Measurements from ENCODE around the gene RPL29. TPM values are rescaled to one million over a fixed set of nuclear protein-coding genes. Genes with fewer than 3 reads are reported as not detected.
A peak's percentile ranks its signal among the peaks of the same experiment; 100 is the strongest.

The RPL29 gene
- total RNA-seq, 1 donor = 759 TPM

DNA sequence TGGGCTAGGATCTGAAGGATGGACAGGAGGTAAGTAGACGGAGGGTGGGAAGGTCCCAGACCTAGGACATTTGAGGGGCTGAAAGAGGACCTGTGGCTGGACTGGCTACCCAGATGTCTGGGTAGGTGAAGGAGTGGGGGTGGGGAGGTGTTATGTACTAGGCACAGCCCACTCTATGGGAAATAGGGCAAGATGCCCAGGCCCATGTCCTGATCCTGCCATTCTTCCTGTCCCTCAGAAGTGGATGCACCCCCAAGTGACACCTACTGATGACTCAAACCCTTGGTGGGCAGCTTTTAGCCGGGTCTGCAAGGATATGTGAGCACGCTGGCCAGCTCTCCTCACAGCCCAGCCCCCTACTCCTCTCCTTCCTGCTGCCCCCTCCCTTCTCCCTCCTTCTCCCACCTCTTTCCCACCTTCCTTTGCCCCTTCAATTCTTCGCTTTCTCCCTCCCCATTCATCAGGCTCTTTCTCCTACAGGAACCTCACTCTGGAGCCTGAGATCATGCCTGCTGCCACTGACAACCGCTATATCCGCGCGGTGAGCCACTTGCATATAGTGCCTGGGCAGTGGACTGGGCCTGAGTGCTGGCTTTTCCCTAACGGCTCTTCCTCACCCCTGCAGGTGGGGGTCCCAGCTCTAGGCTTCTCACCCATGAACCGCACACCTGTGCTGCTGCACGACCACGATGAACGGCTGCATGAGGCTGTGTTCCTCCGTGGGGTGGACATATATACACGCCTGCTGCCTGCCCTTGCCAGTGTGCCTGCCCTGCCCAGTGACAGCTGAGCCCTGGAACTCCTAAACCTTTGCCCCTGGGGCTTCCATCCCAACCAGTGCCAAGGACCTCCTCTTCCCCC, 7.2 kb downstream of the RPL29 start:
- DNase-seq (ENCODE audit: low read depth) = no peak
- TF ChIP-seq, protein P1, sequence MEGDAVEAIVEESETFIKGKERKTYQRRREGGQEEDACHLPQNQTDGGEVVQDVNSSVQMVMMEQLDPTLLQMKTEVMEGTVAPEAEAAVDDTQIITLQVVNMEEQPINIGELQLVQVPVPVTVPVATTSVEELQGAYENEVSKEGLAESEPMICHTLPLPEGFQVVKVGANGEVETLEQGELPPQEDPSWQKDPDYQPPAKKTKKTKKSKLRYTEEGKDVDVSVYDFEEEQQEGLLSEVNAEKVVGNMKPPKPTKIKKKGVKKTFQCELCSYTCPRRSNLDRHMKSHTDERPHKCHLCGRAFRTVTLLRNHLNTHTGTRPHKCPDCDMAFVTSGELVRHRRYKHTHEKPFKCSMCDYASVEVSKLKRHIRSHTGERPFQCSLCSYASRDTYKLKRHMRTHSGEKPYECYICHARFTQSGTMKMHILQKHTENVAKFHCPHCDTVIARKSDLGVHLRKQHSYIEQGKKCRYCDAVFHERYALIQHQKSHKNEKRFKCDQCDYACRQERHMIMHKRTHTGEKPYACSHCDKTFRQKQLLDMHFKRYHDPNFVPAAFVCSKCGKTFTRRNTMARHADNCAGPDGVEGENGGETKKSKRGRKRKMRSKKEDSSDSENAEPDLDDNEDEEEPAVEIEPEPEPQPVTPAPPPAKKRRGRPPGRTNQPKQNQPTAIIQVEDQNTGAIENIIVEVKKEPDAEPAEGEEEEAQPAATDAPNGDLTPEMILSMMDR (IDR thresholded peaks at IDR 0.05; ENCODE audit: insufficient read depth, low read depth, low read length) = no peak
- no peak overlapping the region for H3K4me3 ChIP-seq (ENCODE audit: low read depth, low read length)

DNA sequence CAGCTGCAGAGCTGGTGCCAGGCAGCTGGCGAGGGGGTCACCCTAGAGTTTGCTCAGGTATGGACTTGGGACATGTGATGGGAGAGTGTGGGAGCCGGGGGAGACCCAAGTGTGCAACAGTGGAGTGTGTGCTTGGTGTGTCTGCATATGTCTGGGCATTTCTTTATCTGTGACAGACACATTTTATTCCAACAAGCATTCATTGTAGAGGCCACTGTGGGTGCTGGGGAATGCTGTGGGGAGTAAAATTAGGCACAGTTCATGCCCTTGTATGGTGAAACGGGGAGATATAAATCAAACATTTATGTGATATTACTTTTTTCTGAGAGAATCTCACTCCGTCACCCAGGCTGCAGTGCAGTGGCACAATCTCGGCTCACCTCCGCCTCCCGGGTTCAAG, 8.1 kb downstream of the RPL29 start:
- TF ChIP-seq, protein P1 (IDR thresholded peaks at IDR 0.05; ENCODE audit: insufficient read depth, low read depth, low read length) = no peak
- H3K4me3 ChIP-seq (ENCODE audit: low read depth, low read length) = no peak overlapping the region
- DNase-seq (ENCODE audit: low read depth) = no peak

DNA sequence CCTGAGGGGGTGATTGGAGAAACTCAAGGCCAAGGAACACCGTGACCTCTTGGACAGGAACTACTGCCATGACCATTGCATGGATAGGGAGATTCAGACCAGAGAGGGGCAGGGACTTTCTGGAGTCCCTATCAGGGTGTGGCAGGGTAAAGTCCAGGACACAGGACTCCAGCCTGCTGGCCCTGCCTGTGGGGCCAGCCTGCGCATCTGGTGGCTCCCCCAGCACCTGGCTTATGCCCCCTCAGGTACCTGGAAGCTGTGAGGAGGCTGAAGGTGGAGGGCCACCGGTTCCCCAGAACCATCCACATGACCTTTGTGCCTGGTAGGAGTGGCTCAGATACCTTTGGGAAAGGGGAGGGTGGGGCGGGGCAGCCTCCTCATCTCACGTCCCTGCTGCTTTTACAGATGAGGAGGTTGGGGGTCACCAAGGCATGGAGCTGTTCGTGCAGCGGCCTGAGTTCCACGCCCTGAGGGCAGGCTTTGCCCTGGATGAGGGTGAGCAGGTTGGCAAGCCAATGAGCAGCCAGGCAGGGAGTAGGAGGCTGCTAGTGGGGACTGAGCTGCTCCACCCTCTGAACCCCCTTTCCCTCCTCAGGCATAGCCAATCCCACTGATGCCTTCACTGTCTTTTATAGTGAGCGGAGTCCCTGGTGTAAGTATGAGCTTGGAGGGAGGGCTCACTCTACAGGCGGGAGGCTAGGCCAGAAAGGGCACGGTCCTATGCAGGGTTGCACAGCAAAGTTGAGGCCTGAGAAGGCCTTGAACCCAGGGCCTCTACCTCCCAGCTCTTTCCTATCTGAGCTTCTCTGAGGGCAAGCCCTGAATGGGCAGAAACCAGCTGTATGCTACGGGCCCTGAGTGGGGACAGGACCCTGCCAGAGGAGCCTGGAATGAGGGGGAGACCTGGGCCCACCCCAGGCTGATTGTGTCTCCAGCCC, 9.4 kb downstream of the RPL29 start:
- no peak for DNase-seq (ENCODE audit: low read depth)
- no peak overlapping the region for H3K4me3 ChIP-seq (ENCODE audit: low read depth, low read length)
- TF ChIP-seq, protein P1 (IDR thresholded peaks at IDR 0.05; ENCODE audit: insufficient read depth, low read depth, low read length) = no peak

DNA sequence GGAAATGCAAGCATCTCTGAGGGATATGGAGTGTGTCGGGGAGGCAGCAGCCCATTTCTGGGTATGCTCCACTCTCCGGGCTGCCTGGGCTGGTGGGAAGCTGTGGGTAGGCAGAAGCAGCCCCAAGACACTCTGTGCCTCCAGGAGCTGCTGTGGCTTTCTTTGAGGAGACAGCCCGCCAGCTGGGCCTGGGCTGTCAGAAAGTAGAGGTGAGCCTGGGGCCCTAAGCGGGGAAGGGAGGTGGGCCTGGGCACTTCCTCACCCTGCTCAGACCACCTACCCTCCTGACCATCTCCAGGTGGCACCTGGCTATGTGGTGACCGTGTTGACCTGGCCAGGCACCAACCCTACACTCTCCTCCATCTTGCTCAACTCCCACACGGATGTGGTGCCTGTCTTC, 10.6 kb downstream of the RPL29 start:
- DNase-seq (ENCODE audit: low read depth) = no peak
- TF ChIP-seq, protein P1 (IDR thresholded peaks at IDR 0.05; ENCODE audit: insufficient read depth, low read depth, low read length) = no peak
- H3K4me3 ChIP-seq (ENCODE audit: low read depth, low read length) = no peak overlapping the region

DNA sequence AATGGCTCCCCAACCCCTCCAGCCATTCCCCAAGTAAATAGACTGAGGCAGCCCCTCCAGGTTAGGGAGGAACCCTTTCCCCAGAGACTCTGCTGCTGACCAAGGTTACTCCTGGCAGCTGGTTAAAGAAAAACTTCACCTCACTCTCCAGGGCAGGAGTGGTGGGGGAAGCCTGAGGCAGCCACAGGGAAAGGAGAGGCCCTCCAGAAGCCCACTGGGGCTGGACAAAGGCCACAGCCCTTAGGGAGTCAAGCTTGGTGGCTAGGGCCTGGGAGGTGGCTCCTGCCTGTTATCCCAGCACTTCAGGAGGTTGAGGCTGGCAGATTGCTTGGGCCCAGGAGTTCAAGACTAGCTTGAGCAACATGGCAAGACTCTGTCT, 11.4 kb downstream of the RPL29 start:
- TF ChIP-seq, protein P1 (IDR thresholded peaks at IDR 0.05; ENCODE audit: insufficient read depth, low read depth, low read length) = no peak
- peak overlapping the region; percentile 66 for H3K4me3 ChIP-seq (ENCODE audit: low read depth, low read length)
- DNase-seq (ENCODE audit: low read depth) = no peak

DNA sequence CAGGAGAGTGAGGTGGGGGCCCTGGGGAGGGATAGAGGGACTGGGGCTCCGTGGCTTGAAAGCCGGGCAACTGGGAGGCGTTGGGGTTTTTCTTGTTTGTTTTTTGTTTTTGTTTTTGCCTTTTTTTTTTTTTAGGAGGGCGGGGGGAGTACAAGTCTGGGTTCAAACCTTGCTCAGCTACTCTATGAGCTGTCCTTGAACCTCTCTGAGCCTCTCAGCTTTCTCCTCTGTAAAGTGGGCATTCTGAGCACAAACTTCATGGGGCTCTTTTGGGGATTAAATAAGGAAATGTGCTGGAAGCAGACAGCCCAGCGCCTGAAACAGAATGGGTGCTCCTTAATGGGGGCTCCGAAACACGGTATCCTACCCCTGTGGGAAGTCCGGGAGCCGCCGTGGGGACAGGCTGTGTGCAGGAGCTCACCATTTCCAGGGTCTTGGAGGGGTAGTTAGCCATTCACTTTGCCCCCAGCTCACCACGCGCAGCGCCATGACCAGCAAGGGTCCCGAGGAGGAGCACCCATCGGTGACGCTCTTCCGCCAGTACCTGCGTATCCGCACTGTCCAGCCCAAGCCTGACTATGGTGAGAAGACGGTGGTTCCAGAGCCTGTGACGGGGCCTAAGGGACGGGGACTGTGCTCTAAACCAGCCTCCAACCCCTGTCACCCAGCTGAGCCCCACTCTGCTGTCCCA, 12.0 kb downstream of the RPL29 start:
- DNase-seq (ENCODE audit: low read depth) = no peak
- H3K4me3 ChIP-seq (ENCODE audit: low read depth, low read length) = peak overlapping the region; percentile 66
- TF ChIP-seq, protein P1 (IDR thresholded peaks at IDR 0.05; ENCODE audit: insufficient read depth, low read depth, low read length) = no peak

All from fibroblast of villous mesenchyme (primary cell).